ENCODE results near the gene RGS3.

DNA sequence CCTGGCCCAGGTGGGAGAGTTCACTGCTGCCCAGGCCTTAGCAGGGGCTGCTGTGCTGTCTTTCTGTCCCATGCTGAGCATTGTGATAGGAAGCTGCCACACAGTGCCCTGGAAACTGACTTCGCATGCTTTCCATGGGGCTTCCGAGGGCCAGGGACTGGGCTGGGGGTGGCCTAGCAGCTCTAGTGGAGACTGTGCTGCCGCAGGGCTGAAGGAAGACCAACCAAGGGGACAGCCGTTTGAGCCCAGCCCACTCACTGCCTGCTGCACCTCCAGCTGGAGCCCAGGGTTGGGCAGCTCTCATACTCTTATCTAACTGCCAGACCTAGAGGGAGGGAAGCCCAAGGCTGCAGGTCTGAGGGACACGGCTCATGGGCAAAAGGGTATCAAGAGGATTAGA, 79.2 kb downstream of the RGS3 start:
- TF ChIP-seq EP300 (IDR thresholded peaks at IDR 0.05; ENCODE audit: borderline replicate concordance) (no peak), EGR1 (IDR thresholded peaks at IDR 0.05) (no peak), YY1 (IDR thresholded peaks at IDR 0.05; ENCODE audit: low read depth) (no peak), USF1 (IDR thresholded peaks at IDR 0.05) (no peak), NFIC (IDR thresholded peaks at IDR 0.05) (no peak), REST (IDR thresholded peaks at IDR 0.05; ENCODE audit: low read depth) (no peak), TAF1 (IDR thresholded peaks at IDR 0.05; ENCODE audit: low read depth) (no peak), TEAD4 (IDR thresholded peaks at IDR 0.05) (no peak), ZBTB7A (IDR thresholded peaks at IDR 0.05; ENCODE audit: low read depth) (no peak), CREB1 (IDR thresholded peaks at IDR 0.05; ENCODE audit: low read depth) (no peak), FOXM1 (IDR thresholded peaks at IDR 0.05; ENCODE audit: borderline replicate concordance, low read depth) (no peak)

All from Ishikawa (cell line).